ENCODE measurements around the gene CCDC88A. TPM values are rescaled to one million over a fixed set of nuclear protein-coding genes. Genes with fewer than 3 reads are reported as not detected.
"Not testable (repeated sequence)": the region's sequence is repeated elsewhere in the genome, so short reads cannot be mapped to it uniquely, and the experiment has no call there.

CCDC88A gene
- total and polyA plus RNA-seq, 2 donors (not counting 1 experiment from before 2014, with no cell fraction given), result 40.8 to 56.5 TPM

DNA sequence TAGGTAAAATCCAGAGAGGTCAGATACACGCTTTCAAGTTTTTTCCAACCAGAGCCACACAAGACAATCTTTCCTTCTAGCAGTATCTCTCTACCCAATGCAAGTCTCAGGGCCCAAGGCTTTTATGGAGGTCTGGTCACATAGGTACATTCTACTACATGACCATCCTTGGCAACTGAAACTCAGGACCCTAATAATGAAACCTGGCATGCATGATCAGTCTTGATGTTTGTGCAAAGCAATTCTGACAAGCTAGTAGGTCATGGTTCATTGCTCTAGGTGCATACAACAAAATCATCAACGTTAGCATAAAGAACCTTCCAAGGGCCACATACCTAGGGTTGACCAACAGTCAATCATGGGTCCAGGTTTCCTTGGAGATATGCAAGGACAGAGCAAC, 33.2 kb upstream of the CCDC88A start:
- Histone ChIP-seq H3K27me3 (ENCODE audit: control insufficient read depth, insufficient read depth, low read length) (peaks cover 5% of the 10 kb centered on the region), H3K27ac (ENCODE audit: insufficient read depth, low read length) (no peak overlapping the region), H3K4me3 (replicated peaks in 1 of 4; ENCODE audit: control extremely low read depth in 1 of 4, insufficient read depth in 1 of 4, low read depth in 3 of 4, low read length in 4 of 4) (no peak overlapping the region), H3K36me3 (ENCODE audit: control insufficient read depth, insufficient read depth, low read length) (no peaks in the 10 kb centered on the region), H3K4me1 (ENCODE audit: control insufficient read depth, extremely low read depth, insufficient read depth, low read length) (no peaks in the 10 kb centered on the region), H2AFZ (ENCODE audit: low read length) (no peak overlapping the region), H3K9me3 (ENCODE audit: control insufficient read depth, insufficient read depth, low read depth, low read length) (no peaks in the 10 kb centered on the region), H3K79me2 (ENCODE audit: control insufficient read depth, insufficient read depth, low read length) (no peaks in the 10 kb centered on the region), H3K4me2 (ENCODE audit: extremely low read depth, insufficient read depth, low read length) (no peak overlapping the region), H3K9ac (ENCODE audit: insufficient read depth, low read length) (no peak overlapping the region), H4K20me1 (ENCODE audit: control insufficient read depth, extremely low read depth, insufficient read depth, low read length) (no peaks in the 10 kb centered on the region)
- TF ChIP-seq, protein P1, sequence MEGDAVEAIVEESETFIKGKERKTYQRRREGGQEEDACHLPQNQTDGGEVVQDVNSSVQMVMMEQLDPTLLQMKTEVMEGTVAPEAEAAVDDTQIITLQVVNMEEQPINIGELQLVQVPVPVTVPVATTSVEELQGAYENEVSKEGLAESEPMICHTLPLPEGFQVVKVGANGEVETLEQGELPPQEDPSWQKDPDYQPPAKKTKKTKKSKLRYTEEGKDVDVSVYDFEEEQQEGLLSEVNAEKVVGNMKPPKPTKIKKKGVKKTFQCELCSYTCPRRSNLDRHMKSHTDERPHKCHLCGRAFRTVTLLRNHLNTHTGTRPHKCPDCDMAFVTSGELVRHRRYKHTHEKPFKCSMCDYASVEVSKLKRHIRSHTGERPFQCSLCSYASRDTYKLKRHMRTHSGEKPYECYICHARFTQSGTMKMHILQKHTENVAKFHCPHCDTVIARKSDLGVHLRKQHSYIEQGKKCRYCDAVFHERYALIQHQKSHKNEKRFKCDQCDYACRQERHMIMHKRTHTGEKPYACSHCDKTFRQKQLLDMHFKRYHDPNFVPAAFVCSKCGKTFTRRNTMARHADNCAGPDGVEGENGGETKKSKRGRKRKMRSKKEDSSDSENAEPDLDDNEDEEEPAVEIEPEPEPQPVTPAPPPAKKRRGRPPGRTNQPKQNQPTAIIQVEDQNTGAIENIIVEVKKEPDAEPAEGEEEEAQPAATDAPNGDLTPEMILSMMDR (conservative IDR thresholded peaks at IDR 0.05 in 1 of 2, IDR thresholded peaks at IDR 0.05 in 1 of 2; ENCODE audit: low read depth in 1 of 2, low read length in 2 of 2), result no peak
- TF ChIP-seq EZH2 (IDR thresholded peaks at IDR 0.05; ENCODE audit: low read length, missing control alignments), result no peak
- no peak for DNase-seq (ENCODE audit: low read depth in 2 of 2)

DNA sequence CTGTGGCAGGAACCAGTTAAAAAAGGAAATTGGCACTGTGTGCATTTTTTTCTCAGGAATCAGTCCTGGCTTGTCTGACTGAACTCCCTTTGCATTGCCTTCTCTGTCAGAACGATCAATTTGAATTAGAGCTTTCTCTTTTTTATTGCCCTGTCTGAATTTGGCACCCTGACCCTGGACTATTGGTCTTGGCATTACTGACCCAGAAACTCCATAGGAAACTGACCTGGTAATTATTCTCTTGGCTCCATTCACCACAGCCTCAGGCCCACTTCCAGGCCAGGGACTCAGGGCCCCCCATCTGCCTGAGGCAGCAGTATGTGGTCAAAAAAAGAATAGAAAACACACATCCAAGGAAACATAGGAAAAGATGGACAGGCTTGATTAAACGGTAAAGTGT, 32.0 kb upstream of the CCDC88A start:
- H3K4me3 ChIP-seq (replicated peaks in 1 of 4; ENCODE audit: control extremely low read depth in 1 of 4, insufficient read depth in 1 of 4, low read depth in 3 of 4, low read length in 4 of 4), result no peak overlapping the region
- no peak overlapping the region for H3K27ac ChIP-seq (ENCODE audit: insufficient read depth, low read length)
- H4K20me1 ChIP-seq (ENCODE audit: control insufficient read depth, extremely low read depth, insufficient read depth, low read length), result no peaks in the 10 kb centered on the region
- TF ChIP-seq EZH2 (IDR thresholded peaks at IDR 0.05; ENCODE audit: low read length, missing control alignments), result no peak
- TF ChIP-seq, protein P1 (conservative IDR thresholded peaks at IDR 0.05 in 1 of 2, IDR thresholded peaks at IDR 0.05 in 1 of 2; ENCODE audit: low read depth in 1 of 2, low read length in 2 of 2), result no peak
- no peak overlapping the region for H3K9ac ChIP-seq (ENCODE audit: insufficient read depth, low read length)
- H3K27me3 ChIP-seq (ENCODE audit: control insufficient read depth, insufficient read depth, low read length), result peaks cover 5% of the 10 kb centered on the region
- no peaks in the 10 kb centered on the region for H3K79me2 ChIP-seq (ENCODE audit: control insufficient read depth, insufficient read depth, low read length)
- no peak for DNase-seq (ENCODE audit: low read depth in 2 of 2)
- H3K9me3 ChIP-seq (ENCODE audit: control insufficient read depth, insufficient read depth, low read depth, low read length), result no peaks in the 10 kb centered on the region
- no peaks in the 10 kb centered on the region for H3K4me1 ChIP-seq (ENCODE audit: control insufficient read depth, extremely low read depth, insufficient read depth, low read length)
- H3K36me3 ChIP-seq (ENCODE audit: control insufficient read depth, insufficient read depth, low read length), result no peaks in the 10 kb centered on the region
- no peak overlapping the region for H3K4me2 ChIP-seq (ENCODE audit: extremely low read depth, insufficient read depth, low read length)
- H2AFZ ChIP-seq (ENCODE audit: low read length), result no peak overlapping the region

DNA sequence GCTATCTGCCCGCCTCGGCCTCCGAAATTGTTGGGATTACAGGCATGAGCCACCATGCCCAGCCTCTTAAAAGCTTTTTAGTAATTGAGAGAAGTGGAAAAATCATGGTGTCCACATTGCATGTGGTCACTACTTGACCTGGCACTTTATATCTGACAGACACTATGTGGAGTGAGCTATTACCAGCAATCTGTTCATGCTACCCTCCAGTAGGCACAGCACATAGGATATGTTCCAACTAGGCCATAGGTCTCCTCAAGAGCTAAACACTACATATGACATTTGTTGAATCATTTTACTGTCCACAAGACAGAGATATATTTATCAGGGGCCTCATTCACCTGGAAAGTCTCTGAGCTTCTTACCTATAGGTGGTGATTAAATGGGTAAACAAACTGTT, 30.4 kb upstream of the CCDC88A start:
- not testable (repeated sequence) for H3K4me3 ChIP-seq (replicated peaks in 1 of 4; ENCODE audit: control extremely low read depth in 1 of 4, insufficient read depth in 1 of 4, low read depth in 3 of 4, low read length in 4 of 4); H3K4me1 ChIP-seq (ENCODE audit: control insufficient read depth, extremely low read depth, insufficient read depth, low read length); H3K9me3 ChIP-seq (ENCODE audit: control insufficient read depth, insufficient read depth, low read depth, low read length); H3K4me2 ChIP-seq (ENCODE audit: extremely low read depth, insufficient read depth, low read length); H4K20me1 ChIP-seq (ENCODE audit: control insufficient read depth, extremely low read depth, insufficient read depth, low read length); H3K27ac ChIP-seq (ENCODE audit: insufficient read depth, low read length); H3K79me2 ChIP-seq (ENCODE audit: control insufficient read depth, insufficient read depth, low read length); H3K27me3 ChIP-seq (ENCODE audit: control insufficient read depth, insufficient read depth, low read length); H2AFZ ChIP-seq (ENCODE audit: low read length); H3K9ac ChIP-seq (ENCODE audit: insufficient read depth, low read length); H3K36me3 ChIP-seq (ENCODE audit: control insufficient read depth, insufficient read depth, low read length); DNase-seq (ENCODE audit: low read depth in 2 of 2)

DNA sequence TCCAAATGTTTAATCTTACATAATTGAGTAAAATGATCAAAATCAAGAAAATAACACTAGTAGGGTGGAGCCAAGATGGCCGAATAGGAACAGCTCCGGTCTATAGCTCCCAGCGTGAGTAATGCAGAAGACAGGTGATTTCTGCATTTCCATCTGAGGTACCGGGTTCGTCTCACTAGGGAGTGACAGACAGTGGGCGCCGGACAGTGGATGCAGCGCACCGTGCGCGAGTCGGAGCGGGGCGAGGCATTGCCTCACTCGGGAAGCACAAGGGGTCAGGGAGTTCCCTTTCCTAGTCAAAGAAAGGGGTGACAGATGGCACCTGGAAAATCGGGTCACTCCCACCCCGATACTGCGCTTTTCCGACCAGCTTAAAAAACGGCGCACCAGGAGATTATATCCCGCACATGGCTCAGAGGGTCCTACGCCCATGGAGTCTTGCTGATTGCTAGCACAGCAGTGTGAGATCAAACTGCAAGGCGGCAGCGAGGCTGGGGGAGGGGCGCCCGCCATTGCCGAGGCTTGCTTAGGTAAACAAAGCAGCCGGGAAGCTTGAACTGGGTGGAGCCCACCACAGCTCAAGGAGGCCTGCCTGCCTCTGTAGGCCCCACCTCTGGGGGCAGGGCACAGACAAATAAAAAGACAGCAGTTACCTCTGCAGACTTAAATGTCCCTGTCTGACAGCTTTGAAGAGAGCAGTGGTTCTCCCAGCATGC, 22.5 kb upstream of the CCDC88A start:
- not testable (repeated sequence) for H3K36me3 ChIP-seq (ENCODE audit: control insufficient read depth, insufficient read depth, low read length); H2AFZ ChIP-seq (ENCODE audit: low read length); DNase-seq (ENCODE audit: low read depth in 2 of 2); H4K20me1 ChIP-seq (ENCODE audit: control insufficient read depth, extremely low read depth, insufficient read depth, low read length); H3K27ac ChIP-seq (ENCODE audit: insufficient read depth, low read length); H3K4me2 ChIP-seq (ENCODE audit: extremely low read depth, insufficient read depth, low read length); H3K27me3 ChIP-seq (ENCODE audit: control insufficient read depth, insufficient read depth, low read length); H3K4me3 ChIP-seq (replicated peaks in 1 of 4; ENCODE audit: control extremely low read depth in 1 of 4, insufficient read depth in 1 of 4, low read depth in 3 of 4, low read length in 4 of 4); H3K4me1 ChIP-seq (ENCODE audit: control insufficient read depth, extremely low read depth, insufficient read depth, low read length); H3K9ac ChIP-seq (ENCODE audit: insufficient read depth, low read length); H3K9me3 ChIP-seq (ENCODE audit: control insufficient read depth, insufficient read depth, low read depth, low read length); H3K79me2 ChIP-seq (ENCODE audit: control insufficient read depth, insufficient read depth, low read length)

Measured in fibroblast of lung (primary cell).